NOMO-1 treated with dmso at 0.1 percent for 144 hours (cell line): Measurements from ENCODE around the gene CKAP5.

Experiments used
- DNase-seq: peaks from one replicate; lab custom pipeline; 2025; ENCODE audit not compliant: unreplicated experiment; lab: John Stamatoyannopoulos, UW

Gene CKAP5

DNA sequence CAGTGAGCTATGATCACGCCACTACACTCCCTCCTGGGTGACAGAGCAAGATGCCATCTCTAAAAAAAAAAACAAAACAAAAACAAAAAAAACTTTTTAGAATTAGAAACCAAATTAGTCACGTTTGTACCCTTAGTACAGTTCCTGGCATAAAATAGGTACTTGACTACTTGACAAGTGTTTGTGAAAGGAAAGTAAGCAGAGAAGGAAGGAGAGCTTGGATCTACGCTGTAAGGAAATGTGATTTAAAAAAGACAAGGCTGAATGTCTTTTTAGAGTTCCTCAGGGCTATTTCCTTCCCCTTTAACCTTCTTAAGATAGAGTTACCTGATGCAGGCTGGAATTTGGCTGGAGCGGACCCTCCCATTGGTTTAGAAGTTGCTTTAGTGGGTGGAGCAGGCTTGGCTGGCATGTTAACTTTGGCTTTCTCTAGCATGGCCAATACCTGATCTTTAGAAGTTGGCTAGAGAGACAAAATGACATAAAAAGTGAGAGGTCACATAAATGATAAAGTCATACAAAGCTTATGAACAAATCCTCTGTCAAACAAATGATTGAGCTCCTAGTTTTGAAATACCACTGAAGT lies 76.4 kb downstream of the CKAP5 start:
- DNase-seq, result no peak

- no peak for DNase-seq
These were observed 79.4 kb downstream of the CKAP5 start for GRCh38 chr11:46766656-46767055.

DNA sequence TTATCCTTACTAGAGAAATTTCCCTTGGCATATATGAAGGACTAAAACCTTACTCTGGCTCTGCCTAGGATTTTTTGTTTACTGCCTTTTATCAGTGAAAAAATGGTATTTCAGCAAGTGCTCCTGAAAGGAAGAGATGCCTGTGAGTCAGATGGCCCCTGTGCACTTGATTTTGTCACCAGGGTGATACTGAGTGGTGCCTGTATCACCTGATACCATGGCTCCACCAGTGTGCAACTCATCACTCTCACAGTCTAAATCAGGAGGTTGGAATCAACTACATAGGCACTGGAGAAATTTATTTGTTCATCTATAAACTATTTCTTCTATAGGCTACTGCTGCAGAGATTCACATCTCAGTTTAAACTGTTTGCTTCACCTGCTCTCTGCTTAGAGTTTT lies 83.8 kb downstream of the CKAP5 start:
- DNase-seq, result no peak

- no peak for DNase-seq
These were observed 84.3 kb downstream of the CKAP5 start for GRCh38 chr11:46761807-46762206.

GRCh38 chr11:46760429-46761128 lies 85.5 kb downstream of the CKAP5 start:
- DNase-seq, result no peak

DNA sequence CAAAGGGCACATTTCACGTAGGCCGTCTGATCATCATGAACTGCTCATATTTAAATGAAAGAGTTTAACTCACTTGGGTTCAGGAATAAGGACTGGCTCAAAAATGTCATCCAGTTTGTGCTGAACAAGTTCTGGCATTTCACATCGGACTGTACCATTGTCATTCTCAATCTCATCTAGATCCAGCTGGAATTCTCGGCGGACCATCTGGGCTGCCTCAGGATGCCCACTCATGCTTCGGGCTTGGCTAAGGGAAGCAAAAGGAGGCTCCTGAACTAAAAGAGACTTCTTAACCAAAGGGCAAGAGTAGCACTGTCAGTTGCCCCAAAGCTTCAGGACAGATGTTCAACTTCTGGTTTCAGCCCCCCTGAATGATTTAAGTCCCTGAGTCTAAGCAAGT lies 86.9 kb downstream of the CKAP5 start:
- DNase-seq, result no peak

DNA sequence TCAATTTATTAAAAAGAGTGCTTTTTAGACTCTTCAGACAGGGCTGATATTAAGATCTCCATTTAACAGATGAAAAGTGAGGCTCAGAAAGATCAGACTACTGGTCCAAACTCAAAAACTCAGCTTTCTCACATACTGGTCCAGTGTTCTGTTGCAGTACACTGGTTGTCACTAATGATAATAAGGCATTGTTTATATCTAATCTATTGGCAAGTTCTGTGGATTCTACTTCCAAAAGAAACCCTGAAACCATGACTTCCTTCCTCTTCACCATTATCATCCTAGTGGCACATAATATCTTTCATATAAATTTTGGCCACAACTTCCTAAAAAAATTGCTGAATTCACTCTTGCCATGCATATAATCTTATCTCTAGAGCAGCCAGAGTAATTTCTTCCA lies 90.1 kb downstream of the CKAP5 start:
- DNase-seq, result no peak

DNA sequence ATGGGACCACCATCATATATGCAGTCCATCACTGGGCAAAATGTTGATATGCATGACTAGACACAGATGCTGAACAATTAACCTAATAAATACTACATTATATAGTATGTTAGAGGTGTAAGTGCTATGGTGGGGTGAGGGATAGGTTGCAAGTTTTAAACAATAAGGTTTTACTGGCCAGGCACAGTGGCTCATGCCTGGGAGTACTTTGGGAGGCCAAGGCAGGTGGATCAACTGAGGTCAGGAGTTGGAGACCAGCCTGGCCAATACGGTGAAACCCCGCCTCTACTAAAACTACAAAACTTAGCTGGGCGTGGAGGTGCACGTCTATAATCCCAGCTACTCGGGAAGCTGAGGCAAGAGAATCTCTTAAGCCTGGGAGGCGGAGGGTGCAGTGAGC lies 98.9 kb downstream of the CKAP5 start:
- DNase-seq, result no peak

GRCh38 chr11:46745995-46746394 lies 100.1 kb downstream of the CKAP5 start:
- DNase-seq, result no peak

DNA sequence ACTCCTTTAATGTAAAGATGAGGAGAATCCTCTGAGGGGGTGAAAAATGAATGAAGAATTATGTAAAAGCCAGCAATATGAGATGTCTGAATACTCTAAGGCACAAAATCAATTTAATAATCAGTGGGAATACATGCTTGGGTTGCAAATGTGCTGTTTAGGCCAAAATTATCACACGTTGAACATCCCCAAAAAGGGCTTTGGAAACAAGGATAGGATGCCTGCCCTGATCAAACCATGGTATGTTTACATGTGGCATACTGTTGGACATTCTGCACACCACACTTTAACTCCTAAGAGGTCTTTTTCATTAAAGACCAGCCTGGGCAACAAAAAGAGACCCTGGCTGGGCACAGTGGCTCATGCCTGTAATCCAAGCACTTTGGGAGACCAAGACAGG lies 100.8 kb downstream of the CKAP5 start:
- DNase-seq, result no peak

GRCh38 chr11:46743693-46744339 lies 102.3 kb downstream of the CKAP5 start:
- no peak for DNase-seq

DNA sequence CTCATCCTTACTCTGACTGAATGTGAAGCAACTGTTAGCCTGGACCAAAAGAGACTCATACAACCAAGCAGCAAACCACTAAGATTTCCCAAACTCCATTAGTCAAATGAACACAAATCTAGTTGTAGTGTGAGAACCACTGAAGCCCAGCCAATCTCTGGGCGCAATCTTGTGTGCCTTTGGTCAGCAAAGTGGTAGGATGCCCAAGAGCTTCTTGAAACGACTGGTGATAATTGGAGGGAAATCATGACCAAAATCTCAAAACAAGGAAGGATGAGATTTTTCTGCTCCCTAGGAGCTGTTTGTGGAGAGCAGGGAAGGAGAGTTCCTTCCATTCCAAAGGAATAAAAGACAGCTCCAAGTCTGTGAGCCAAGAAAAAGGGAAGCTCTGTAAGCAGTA lies 103.0 kb downstream of the CKAP5 start:
- no peak for DNase-seq

DNA sequence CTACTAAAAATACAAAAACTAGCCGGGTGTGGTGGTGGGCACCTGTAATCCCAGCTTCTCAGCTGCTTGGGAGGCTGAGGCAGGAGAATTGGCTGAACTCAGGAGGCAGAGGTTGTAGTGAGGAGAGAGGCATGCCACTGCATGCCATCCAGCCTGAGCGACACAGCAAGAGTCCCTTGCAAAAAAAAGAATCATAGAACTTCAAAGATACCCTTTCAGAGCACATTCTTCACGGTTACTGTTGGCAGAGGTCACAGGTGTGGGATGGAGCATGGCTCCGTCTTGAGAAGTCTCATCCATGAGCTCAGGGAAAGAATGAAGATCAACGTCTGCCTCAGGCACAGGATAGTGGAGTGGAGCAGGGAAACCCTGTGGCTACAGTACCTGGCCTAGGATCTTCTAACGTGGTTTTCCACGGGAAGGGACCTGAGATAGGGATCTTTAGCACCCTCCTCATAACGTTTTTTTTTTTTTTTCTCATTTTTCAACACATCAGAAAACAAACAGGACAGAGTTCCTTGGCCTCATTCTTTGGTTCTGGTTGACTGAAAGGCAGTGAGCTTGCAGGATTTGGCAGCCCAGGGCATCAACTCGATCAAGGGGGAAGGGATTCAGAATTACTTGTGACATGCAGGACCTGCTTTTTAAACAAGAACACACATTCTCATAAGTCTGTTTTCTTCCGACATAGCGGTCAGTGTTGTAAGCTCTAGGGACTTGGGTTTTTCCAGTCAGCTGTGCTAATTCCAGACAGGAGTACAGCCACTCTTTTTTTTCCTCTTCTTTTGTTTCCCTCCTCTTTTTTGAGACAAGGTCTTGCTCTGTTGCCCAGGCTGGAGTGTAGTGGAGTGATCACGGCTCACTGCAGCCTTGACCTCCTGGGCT lies 104.2 kb downstream of the CKAP5 start:
- DNase-seq, result no peak

- DNase-seq, result no peak
These were observed 107.2 kb downstream of the CKAP5 start for GRCh38 chr11:46738887-46739286.

DNA sequence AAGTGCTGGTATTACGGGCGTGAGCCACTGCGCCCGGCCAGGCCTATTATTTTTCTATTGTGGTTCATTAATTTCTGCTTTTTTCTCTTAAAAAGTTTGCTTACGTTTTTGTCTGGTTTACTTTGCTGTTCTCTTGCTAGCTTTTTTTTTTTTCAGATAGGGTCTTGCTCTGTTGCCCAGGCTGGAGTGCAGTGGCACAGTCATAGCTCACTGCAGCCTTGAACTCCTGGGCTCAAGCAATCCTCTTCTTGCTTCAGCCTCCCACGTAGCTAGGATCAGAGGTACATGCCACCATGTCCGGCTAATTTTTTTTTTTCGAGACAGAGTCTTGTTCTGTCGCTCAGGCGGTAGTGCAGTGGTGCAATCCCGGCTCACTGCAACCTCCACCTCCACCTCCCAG lies 108.4 kb downstream of the CKAP5 start:
- no peak for DNase-seq

DNA sequence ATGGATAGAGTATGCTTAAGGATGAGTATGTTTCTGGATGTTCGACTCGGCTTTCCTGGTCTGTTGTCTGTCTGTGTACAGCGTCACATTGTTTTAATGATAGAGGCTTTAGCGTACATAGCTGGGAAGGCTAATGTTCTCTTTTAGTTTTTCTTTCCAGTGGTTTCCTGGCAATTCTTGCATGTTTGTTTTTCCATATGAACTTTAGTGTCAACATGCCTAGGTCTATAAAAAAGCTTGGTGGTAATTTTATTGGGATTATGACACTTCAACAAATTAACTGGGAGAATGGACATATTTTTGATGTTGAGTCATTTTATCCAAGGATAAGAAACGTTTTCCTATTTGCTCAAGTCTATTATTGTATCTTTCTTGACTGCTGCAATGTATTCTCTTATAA lies 109.5 kb downstream of the CKAP5 start:
- DNase-seq, result no peak

DNA sequence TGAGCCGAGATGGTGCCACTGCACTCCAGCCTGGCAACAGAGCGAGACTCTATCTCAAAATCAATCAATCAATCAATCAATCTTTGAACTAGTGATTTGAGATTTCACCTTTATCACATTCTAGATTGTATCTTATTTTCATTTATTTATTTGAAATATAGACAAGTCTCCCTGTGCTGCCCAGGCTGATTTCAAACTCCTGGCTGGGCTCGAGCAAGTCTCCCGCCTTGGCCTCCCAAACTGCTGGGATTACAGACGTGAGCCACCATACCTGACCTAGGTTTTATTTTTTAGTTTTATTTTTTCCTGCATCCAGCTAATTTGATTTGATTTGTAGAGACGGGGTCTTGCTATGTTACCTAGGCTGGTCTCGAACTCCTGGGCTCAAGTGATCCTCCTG lies 109.9 kb downstream of the CKAP5 start:
- DNase-seq, result no peak

GRCh38 chr11:46733234-46733633 lies 112.8 kb downstream of the CKAP5 start:
- DNase-seq, result no peak

GRCh38 chr11:46731545-46731944 lies 114.5 kb downstream of the CKAP5 start:
- no peak for DNase-seq

GRCh38 chr11:46729110-46730027 lies 116.7 kb downstream of the CKAP5 start:
- no peak for DNase-seq

DNA sequence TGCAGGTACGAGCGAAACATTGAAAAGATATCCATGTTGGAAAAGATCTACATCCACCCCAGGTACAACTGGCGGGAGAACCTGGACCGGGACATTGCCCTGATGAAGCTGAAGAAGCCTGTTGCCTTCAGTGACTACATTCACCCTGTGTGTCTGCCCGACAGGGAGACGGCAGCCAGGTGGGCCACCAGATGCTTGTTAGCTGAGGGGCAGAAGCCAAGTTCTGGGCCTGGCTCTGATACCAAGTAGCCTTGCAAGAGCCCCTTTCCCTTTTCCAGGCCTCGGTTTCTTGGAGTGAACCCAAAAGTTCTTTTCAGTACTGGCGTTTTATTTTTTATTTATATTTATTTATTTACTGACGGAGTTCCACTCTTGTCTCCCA lies 117.4 kb downstream of the CKAP5 start:
- DNase-seq, result no peak
